ENCODE measurements around the gene ARF5.

The ARF5 gene

GRCh38 chr7:127635659-127636285 is 47.6 kb downstream of the ARF5 start:
- no peak for DNase-seq (ENCODE audit: low spot score)
- no peak for FAIRE-seq

DNA sequence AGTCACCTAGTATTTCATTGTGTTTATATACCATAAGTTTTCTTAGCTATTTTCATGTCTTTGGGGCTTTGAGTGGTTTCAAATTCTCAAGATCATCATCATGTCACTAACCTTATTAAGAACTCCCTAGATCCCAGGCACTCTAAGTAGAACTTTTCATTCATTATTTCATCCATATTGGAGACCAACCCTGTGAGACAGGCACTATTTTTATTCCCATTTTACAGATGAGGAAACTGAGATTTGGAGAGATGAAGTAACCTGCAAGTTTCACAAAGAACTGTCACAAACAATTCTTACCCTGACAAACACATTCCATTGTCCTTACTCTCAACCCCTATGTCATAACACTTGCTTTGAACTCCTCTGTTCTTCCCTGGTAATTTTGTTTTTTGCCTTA is 50.0 kb downstream of the ARF5 start:
- no peak for FAIRE-seq

More for the DNA sequence above, 50.0 kb downstream of the ARF5 start:
- no peak for DNase-seq (ENCODE audit: low spot score)
